ENCODE data around the gene ACSL6. TPM values are rescaled to one million over a fixed set of nuclear protein-coding genes. Genes with fewer than 3 reads are reported as not detected.

The ACSL6 gene
- total RNA-seq, 1 donor from 2014 or later = 0.59 TPM

DNA sequence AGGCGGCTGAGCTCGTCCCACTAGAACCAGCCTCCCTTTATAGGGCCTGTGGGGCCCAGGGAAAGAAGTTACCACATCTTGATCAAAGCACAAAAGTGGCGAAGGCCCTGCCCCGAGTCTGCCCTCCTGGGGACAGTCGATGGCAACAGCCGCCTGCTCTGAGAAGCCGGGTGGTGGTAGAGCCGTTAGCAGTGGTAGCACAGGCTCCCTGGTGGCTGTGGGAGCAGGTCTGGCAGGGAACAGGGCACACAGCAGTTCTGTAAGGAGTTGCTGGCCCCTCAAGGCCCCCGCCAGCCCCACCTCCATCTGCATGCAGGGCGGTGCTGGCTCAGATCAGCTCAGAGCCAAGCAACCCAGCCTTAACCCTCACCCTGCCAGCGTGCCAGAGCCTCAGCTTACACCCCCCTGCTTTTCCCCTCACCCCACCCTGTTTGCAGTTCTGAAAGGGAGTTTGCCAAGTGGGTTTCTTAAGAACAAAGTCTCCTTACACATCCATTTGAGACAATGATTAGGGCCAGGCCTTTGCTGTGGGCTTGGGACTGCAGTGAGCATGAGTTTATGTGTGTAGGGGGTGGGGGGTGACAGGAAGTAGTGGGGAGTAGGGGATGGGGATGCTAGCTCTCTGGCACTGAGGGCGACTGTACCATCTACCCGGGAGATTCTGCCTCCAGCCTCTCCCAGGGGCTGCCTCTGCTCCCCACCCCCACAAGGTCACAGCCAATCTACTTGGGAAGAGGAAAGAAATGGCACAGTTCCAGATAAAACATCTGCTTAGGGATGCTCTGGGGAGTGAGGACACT is 11.8 kb downstream of the ACSL6 start:
- ATAC-seq (no peak), DNase-seq (peak; percentile 30)
- TF ChIP-seq, protein P1, sequence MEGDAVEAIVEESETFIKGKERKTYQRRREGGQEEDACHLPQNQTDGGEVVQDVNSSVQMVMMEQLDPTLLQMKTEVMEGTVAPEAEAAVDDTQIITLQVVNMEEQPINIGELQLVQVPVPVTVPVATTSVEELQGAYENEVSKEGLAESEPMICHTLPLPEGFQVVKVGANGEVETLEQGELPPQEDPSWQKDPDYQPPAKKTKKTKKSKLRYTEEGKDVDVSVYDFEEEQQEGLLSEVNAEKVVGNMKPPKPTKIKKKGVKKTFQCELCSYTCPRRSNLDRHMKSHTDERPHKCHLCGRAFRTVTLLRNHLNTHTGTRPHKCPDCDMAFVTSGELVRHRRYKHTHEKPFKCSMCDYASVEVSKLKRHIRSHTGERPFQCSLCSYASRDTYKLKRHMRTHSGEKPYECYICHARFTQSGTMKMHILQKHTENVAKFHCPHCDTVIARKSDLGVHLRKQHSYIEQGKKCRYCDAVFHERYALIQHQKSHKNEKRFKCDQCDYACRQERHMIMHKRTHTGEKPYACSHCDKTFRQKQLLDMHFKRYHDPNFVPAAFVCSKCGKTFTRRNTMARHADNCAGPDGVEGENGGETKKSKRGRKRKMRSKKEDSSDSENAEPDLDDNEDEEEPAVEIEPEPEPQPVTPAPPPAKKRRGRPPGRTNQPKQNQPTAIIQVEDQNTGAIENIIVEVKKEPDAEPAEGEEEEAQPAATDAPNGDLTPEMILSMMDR (IDR thresholded peaks at IDR 0.05) = no peak
- intact Hi-C loops (cut with DNase I) = no loop called here
- Histone ChIP-seq H3K4me3 (no peak overlapping the region), H3K9me3 (no peaks in the 10 kb centered on the region), H3K27ac (no peak overlapping the region), H3K4me1 (peaks cover 10% of the 10 kb centered on the region), H3K27me3 (ENCODE audit: low read depth) (no peaks in the 10 kb centered on the region), H3K36me3 (no peaks in the 10 kb centered on the region)

DNA sequence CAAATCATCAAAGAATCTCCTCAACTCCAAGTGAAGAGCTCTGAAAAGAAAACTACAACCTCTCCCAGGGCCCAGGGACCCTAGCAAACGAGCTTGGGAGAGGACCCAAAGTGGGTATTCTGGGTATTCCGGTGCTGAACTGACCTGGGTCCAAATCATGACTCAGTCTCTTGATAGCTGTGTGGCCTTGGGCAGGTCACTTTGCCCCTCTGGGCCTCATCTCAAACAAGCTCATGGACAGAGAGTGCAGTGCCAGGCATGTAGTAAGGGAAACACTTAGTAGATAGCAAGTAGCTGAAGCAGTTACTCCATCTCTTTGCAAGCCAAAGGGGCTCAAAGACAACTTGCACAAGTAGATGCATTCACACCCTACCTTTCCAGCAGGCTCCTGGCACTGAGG is 12.4 kb downstream of the ACSL6 start:
- Histone ChIP-seq H3K4me3 (no peak overlapping the region), H3K4me1 (peaks cover 10% of the 10 kb centered on the region), H3K27me3 (ENCODE audit: low read depth) (no peaks in the 10 kb centered on the region), H3K9me3 (no peaks in the 10 kb centered on the region), H3K36me3 (no peaks in the 10 kb centered on the region), H3K27ac (no peak overlapping the region)
- no peak for ATAC-seq
- TF ChIP-seq, protein P1 (IDR thresholded peaks at IDR 0.05) = no peak
- intact Hi-C loops (cut with DNase I) = no loop called here
- DNase-seq = no peak

DNA sequence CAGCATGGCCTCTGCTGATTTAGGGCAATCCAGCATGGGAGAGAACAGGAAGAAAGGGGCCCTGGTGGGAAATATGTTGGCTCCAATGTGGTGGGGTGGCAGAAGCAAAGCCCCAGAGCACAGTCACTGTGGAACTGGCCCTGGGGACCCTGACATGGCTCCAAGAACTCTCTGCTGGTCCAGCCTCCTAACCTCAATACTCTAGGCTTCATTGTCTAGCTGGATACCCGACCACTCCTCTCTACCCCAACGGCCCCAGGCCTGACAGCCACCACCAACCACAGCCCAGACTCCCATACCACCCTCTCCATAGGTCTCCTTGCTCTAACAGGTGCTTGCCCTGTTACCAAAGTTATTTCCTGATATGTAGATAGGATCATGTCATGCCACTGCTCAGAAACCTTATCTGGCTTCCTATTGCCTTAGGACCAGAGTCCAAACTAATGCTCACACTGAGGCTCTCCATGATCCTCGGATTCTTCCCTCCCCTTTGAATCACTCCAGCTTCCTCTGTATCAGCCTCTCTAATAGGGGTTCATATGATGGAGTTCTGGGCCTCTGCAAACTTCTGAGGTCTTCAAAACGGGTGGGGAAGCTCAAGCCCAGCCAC is 12.9 kb downstream of the ACSL6 start:
- ATAC-seq = no peak
- intact Hi-C loops (cut with DNase I) = no loop called here
- no peak overlapping the region for H3K27ac ChIP-seq

DNA sequence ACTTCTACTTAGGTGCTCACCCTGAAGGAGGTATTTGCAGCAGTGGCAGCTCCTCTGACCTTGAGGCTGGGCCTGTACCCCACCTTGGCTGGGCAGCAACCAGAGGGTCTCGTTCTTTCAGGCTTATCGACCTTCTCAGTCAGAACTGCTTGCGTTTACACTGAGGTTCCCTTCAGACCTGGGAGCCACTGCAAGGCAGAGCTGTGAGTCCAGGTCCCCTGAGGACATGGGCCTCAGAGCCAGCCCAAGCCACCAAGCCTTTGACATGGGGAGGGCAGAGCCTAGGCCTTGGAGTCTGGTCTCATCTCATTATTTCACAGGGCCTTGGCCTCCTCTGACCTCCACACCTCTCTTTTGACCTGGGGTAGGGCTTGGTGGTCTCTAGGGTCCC is 13.7 kb downstream of the ACSL6 start:
- TF ChIP-seq, protein P1 (IDR thresholded peaks at IDR 0.05) = no peak
- Histone ChIP-seq H3K36me3 (no peaks in the 10 kb centered on the region), H3K27ac (no peak overlapping the region), H3K4me3 (no peak overlapping the region), H3K4me1 (peaks cover 10% of the 10 kb centered on the region), H3K27me3 (ENCODE audit: low read depth) (no peaks in the 10 kb centered on the region), H3K9me3 (no peaks in the 10 kb centered on the region)
- ATAC-seq = no peak
- peak; percentile 15 for DNase-seq
- intact Hi-C loops (cut with DNase I) = no loop called here

More for the DNA sequence above, 12.9 kb downstream of the ACSL6 start:
- H3K4me1 ChIP-seq = peaks cover 10% of the 10 kb centered on the region
- H3K27me3 ChIP-seq (ENCODE audit: low read depth) = no peaks in the 10 kb centered on the region
- no peak overlapping the region for H3K4me3 ChIP-seq
- H3K9me3 ChIP-seq = no peaks in the 10 kb centered on the region
- peak; percentile 14 for DNase-seq
- no peaks in the 10 kb centered on the region for H3K36me3 ChIP-seq
- TF ChIP-seq, protein P1 (IDR thresholded peaks at IDR 0.05) = no peak

DNA sequence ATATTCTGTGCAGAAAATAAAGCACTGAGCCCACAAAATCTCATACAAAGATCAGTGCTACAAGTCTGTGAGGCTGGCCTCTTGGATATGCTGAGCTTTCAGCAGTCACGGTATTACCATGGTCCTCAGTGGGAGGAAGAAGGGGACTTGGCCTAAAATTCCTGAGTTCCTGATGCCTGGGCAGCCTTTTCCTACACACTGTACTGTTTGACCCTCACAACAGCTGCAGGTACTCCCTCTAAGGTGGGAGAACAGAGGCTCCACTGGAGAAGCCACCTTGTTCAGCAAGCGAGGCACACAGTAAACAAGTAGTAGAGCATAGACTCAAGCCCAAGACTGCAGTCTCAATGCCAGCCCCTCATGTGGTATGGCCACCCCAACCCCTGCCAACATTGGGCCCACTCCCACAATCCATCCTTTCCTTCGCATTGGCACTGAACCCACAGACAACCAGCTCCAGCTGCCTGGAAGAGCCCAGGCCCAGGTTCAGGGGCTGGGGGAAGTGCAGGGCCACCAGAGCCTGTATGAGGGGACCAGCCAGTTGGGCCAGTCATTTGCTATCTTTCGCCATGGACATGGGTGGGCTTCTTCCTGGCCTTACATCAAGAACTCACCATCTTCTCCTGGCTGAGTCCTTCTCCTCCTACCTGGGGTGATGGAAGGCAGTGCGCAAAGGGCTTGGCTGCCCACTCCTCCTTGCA is 14.3 kb downstream of the ACSL6 start:
- no peak overlapping the region for H3K4me3 ChIP-seq
- TF ChIP-seq, protein P1 (IDR thresholded peaks at IDR 0.05) = no peak
- H3K27me3 ChIP-seq (ENCODE audit: low read depth) = no peaks in the 10 kb centered on the region
- intact Hi-C loops (cut with DNase I) = no loop called here
- no peaks in the 10 kb centered on the region for H3K36me3 ChIP-seq
- peaks cover 10% of the 10 kb centered on the region for H3K4me1 ChIP-seq
- no peak overlapping the region for H3K27ac ChIP-seq
- no peaks in the 10 kb centered on the region for H3K9me3 ChIP-seq
- ATAC-seq (no peak), DNase-seq (peak; percentile 18)

Measured in lower lobe of right lung (tissue), 2 donors.